Measurements from ENCODE around the gene BEND6. TPM values are rescaled to one million over a fixed set of nuclear protein-coding genes. Genes with fewer than 3 reads are reported as not detected.
A peak's percentile ranks its signal among the peaks of the same experiment; 100 is the strongest.
"Not testable (repeated sequence)": the region's sequence is repeated elsewhere in the genome, so short reads cannot be mapped to it uniquely, and the experiment has no call there.

Gene BEND6
- total and polyA plus RNA-seq, 7 experiments from 2014 or later, result 0.15 TPM; not detected in 6

GRCh38 chr6:57027301-57027700, 72.4 kb downstream of the BEND6 start:
- Mint-ChIP-seq H3K36me3 (peaks cover 5 to 15% (median 11%) of the 10 kb centered on the region in 5 donors), H3K9me3 (peaks cover 9 to 29% (median 22%) of the 10 kb centered on the region in 11 donors), H3K4me1 (no peaks in the 10 kb centered on the region), H3K27me3 (peaks cover 0 to 38% (median 20%) of the 10 kb centered on the region in 5 donors), H3K27ac (no peak overlapping the region), H3K4me3 (no peak overlapping the region)
- no peaks in the 10 kb centered on the region for H3K4me1 ChIP-seq (ENCODE audit: control insufficient read depth in 2 of 2, insufficient read depth in 2 of 2, low read length in 2 of 2)
- CTCF ChIA-PET, result no interaction called here
- H3K9me3 ChIP-seq (ENCODE audit: control insufficient read depth in 2 of 3, low read length in 3 of 3), result peaks cover 0 to 5% (median 0%) of the 10 kb centered on the region in 3 experiments
- POLR2A ChIA-PET, result no interaction called here
- no peak overlapping the region for H3K27ac ChIP-seq (ENCODE audit: low read depth, low read length)
- H3K36me3 ChIP-seq (ENCODE audit: control insufficient read depth in 2 of 3, insufficient read depth in 3 of 3, low read length in 3 of 3), result no peaks in the 10 kb centered on the region
- DNase-seq, result no peak
- no peaks in the 10 kb centered on the region for H3K27me3 ChIP-seq (ENCODE audit: control insufficient read depth in 2 of 2, insufficient read depth in 2 of 2, low read length in 2 of 2)
- H3K4me3 ChIP-seq (ENCODE audit: low read length), result no peak overlapping the region
- no peak for ATAC-seq
- intact Hi-C loops (cut with micrococcal nuclease), result loop anchor here in 1 of 2 donors (10.0 kb wide), 1 partner anchor 392 kb away; no protein-coding TSS in a partner anchor

- Histone ChIP-seq H3K27ac (ENCODE audit: low read depth, low read length) (no peak overlapping the region), H3K4me3 (ENCODE audit: low read length) (no peak overlapping the region), H3K9me3 (ENCODE audit: control insufficient read depth in 2 of 3, low read length in 3 of 3) (peaks cover 0 to 5% (median 0%) of the 10 kb centered on the region in 3 experiments), H3K4me1 (ENCODE audit: control insufficient read depth in 2 of 2, insufficient read depth in 2 of 2, low read length in 2 of 2) (no peaks in the 10 kb centered on the region), H3K27me3 (ENCODE audit: control insufficient read depth in 2 of 2, insufficient read depth in 2 of 2, low read length in 2 of 2) (no peaks in the 10 kb centered on the region), H3K36me3 (ENCODE audit: control insufficient read depth in 2 of 3, insufficient read depth in 3 of 3, low read length in 3 of 3) (no peaks in the 10 kb centered on the region)
- ChIA-PET POLR2A (no interaction called here), CTCF (no interaction called here)
- no peak for DNase-seq
- peaks cover 5 to 15% (median 8%) of the 10 kb centered on the region in 5 donors for H3K36me3 Mint-ChIP-seq
- no peak overlapping the region for H3K27ac Mint-ChIP-seq
- no peaks in the 10 kb centered on the region for H3K4me1 Mint-ChIP-seq
- H3K4me3 Mint-ChIP-seq, result no peak overlapping the region
- peaks cover 0 to 43% (median 20%) of the 10 kb centered on the region in 5 donors for H3K27me3 Mint-ChIP-seq
- intact Hi-C loops (cut with micrococcal nuclease), result loop anchor here in 1 of 2 donors (10.0 kb wide), 1 partner anchor 394 kb away; no protein-coding TSS in a partner anchor
- H3K9me3 Mint-ChIP-seq, result peaks cover 4 to 22% (median 16%) of the 10 kb centered on the region in 11 donors
- no peak for ATAC-seq
These were observed 74.3 kb downstream of the BEND6 start for GRCh38 chr6:57029213-57029612.

- DNase-seq (no peak), ATAC-seq (no peak)
- no peaks in the 10 kb centered on the region for H3K36me3 ChIP-seq (ENCODE audit: control insufficient read depth in 2 of 3, insufficient read depth in 3 of 3, low read length in 3 of 3)
- ChIA-PET POLR2A (no interaction called here), CTCF (no interaction called here)
- no peaks in the 10 kb centered on the region for H3K27me3 ChIP-seq (ENCODE audit: control insufficient read depth in 2 of 2, insufficient read depth in 2 of 2, low read length in 2 of 2)
- no peak overlapping the region for H3K4me3 ChIP-seq (ENCODE audit: low read length)
- H3K4me1 Mint-ChIP-seq, result no peaks in the 10 kb centered on the region
- H3K27ac ChIP-seq (ENCODE audit: low read depth, low read length), result no peak overlapping the region
- H3K4me1 ChIP-seq (ENCODE audit: control insufficient read depth in 2 of 2, insufficient read depth in 2 of 2, low read length in 2 of 2), result no peaks in the 10 kb centered on the region
- intact Hi-C loops (cut with micrococcal nuclease), result no loop called here
- H3K36me3 Mint-ChIP-seq, result no peaks in the 10 kb centered on the region
- no peak overlapping the region for H3K27ac Mint-ChIP-seq
- H3K9me3 Mint-ChIP-seq, result no peaks in the 10 kb centered on the region
- H3K27me3 Mint-ChIP-seq, result peaks cover 15 to 48% (median 32%) of the 10 kb centered on the region in 5 donors
- no peak overlapping the region for H3K4me3 Mint-ChIP-seq
- no peaks in the 10 kb centered on the region for H3K9me3 ChIP-seq (ENCODE audit: control insufficient read depth in 2 of 3, low read length in 3 of 3)
These were observed 78.3 kb downstream of the BEND6 start for GRCh38 chr6:57033228-57033627.

- Mint-ChIP-seq H3K4me3 (no peak overlapping the region), H3K27ac (no peak overlapping the region), H3K4me1 (no peaks in the 10 kb centered on the region), H3K9me3 (no peaks in the 10 kb centered on the region), H3K27me3 (peaks cover 12 to 57% (median 30%) of the 10 kb centered on the region in 5 donors), H3K36me3 (no peaks in the 10 kb centered on the region)
- H3K36me3 ChIP-seq (ENCODE audit: control insufficient read depth in 2 of 3, insufficient read depth in 3 of 3, low read length in 3 of 3), result no peaks in the 10 kb centered on the region
- no peaks in the 10 kb centered on the region for H3K9me3 ChIP-seq (ENCODE audit: control insufficient read depth in 2 of 3, low read length in 3 of 3)
- CTCF ChIA-PET, result no interaction called here
- no peak for ATAC-seq
- intact Hi-C loops (cut with micrococcal nuclease), result no loop called here
- peaks cover 0 to 2% of the 10 kb centered on the region in 2 donors for H3K27me3 ChIP-seq (ENCODE audit: control insufficient read depth in 2 of 2, insufficient read depth in 2 of 2, low read length in 2 of 2)
- H3K27ac ChIP-seq (ENCODE audit: low read depth, low read length), result no peak overlapping the region
- DNase-seq, result no peak
- no peak overlapping the region for H3K4me3 ChIP-seq (ENCODE audit: low read length)
- H3K4me1 ChIP-seq (ENCODE audit: control insufficient read depth in 2 of 2, insufficient read depth in 2 of 2, low read length in 2 of 2), result no peaks in the 10 kb centered on the region
- POLR2A ChIA-PET, result no interaction called here
These were observed 80.6 kb downstream of the BEND6 start for GRCh38 chr6:57035549-57035948.

- Histone ChIP-seq H3K4me3 (ENCODE audit: low read length) (no peak overlapping the region), H3K9me3 (ENCODE audit: control insufficient read depth in 2 of 3, low read length in 3 of 3) (no peaks in the 10 kb centered on the region), H3K4me1 (ENCODE audit: control insufficient read depth in 2 of 2, insufficient read depth in 2 of 2, low read length in 2 of 2) (no peaks in the 10 kb centered on the region), H3K27me3 (ENCODE audit: control insufficient read depth in 2 of 2, insufficient read depth in 2 of 2, low read length in 2 of 2) (peaks cover 0 to 2% of the 10 kb centered on the region in 2 donors), H3K36me3 (ENCODE audit: control insufficient read depth in 2 of 3, insufficient read depth in 3 of 3, low read length in 3 of 3) (no peaks in the 10 kb centered on the region), H3K27ac (ENCODE audit: low read depth, low read length) (no peak overlapping the region)
- Mint-ChIP-seq H3K9me3 (peaks cover 0 to 1% (median 0%) of the 10 kb centered on the region in 11 donors), H3K36me3 (peaks cover 0 to 3% (median 0%) of the 10 kb centered on the region in 5 donors), H3K4me1 (no peaks in the 10 kb centered on the region), H3K4me3 (no peak overlapping the region), H3K27me3 (peaks cover 23 to 65% (median 38%) of the 10 kb centered on the region in 5 donors), H3K27ac (no peak overlapping the region)
- DNase-seq (no peak), ATAC-seq (no peak)
- intact Hi-C loops (cut with micrococcal nuclease), result no loop called here
- CTCF ChIA-PET, result no interaction called here
- POLR2A ChIA-PET, result no interaction called here
These were observed 84.0 kb downstream of the BEND6 start for GRCh38 chr6:57038906-57039305.

- POLR2A ChIA-PET, result no interaction called here
- Histone ChIP-seq H3K36me3 (ENCODE audit: control insufficient read depth in 2 of 3, insufficient read depth in 3 of 3, low read length in 3 of 3) (no peaks in the 10 kb centered on the region), H3K27ac (ENCODE audit: low read depth, low read length) (no peak overlapping the region), H3K4me1 (ENCODE audit: control insufficient read depth in 2 of 2, insufficient read depth in 2 of 2, low read length in 2 of 2) (no peaks in the 10 kb centered on the region), H3K27me3 (ENCODE audit: control insufficient read depth in 2 of 2, insufficient read depth in 2 of 2, low read length in 2 of 2) (peaks cover 0 to 2% of the 10 kb centered on the region in 2 donors), H3K9me3 (ENCODE audit: control insufficient read depth in 2 of 3, low read length in 3 of 3) (no peaks in the 10 kb centered on the region), H3K4me3 (ENCODE audit: low read length) (no peak overlapping the region)
- intact Hi-C loops (cut with micrococcal nuclease), result no loop called here
- Mint-ChIP-seq H3K4me3 (no peak overlapping the region), H3K9me3 (peaks cover 0 to 1% (median 0%) of the 10 kb centered on the region in 11 donors), H3K36me3 (peaks cover 0 to 3% (median 0%) of the 10 kb centered on the region in 5 donors), H3K4me1 (peaks cover 0 to 1% (median 0%) of the 10 kb centered on the region in 7 donors), H3K27ac (no peak overlapping the region), H3K27me3 (peaks cover 22 to 67% (median 38%) of the 10 kb centered on the region in 5 donors)
- ATAC-seq, result peak; percentile 41
- DNase-seq, result no peak
- CTCF ChIA-PET, result no interaction called here
These were observed 85.1 kb downstream of the BEND6 start for GRCh38 chr6:57040011-57040410.

GRCh38 chr6:57044061-57044460, 89.2 kb downstream of the BEND6 start:
- H3K36me3 ChIP-seq (ENCODE audit: control insufficient read depth in 2 of 3, insufficient read depth in 3 of 3, low read length in 3 of 3); H3K9me3 ChIP-seq (ENCODE audit: control insufficient read depth in 2 of 3, low read length in 3 of 3); DNase-seq; H3K27ac ChIP-seq (ENCODE audit: low read depth, low read length); H3K4me3 Mint-ChIP-seq; H3K27me3 ChIP-seq (ENCODE audit: control insufficient read depth in 2 of 2, insufficient read depth in 2 of 2, low read length in 2 of 2); H3K4me3 ChIP-seq (ENCODE audit: low read length); H3K4me1 ChIP-seq (ENCODE audit: control insufficient read depth in 2 of 2, insufficient read depth in 2 of 2, low read length in 2 of 2); H3K9me3 Mint-ChIP-seq; ATAC-seq; CTCF ChIA-PET; H3K27ac Mint-ChIP-seq: not testable (repeated sequence)
- POLR2A ChIA-PET, result interaction anchor here (1.1 kb wide), 1 partner anchor 15 kb away, joined by 4 read pairs; no protein-coding TSS in a partner anchor
- peaks cover 12 to 25% (median 16%) of the 10 kb centered on the region in 7 donors for H3K4me1 Mint-ChIP-seq
- peaks cover 0 to 10% (median 0%) of the 10 kb centered on the region in 5 donors for H3K36me3 Mint-ChIP-seq
- intact Hi-C loops (cut with micrococcal nuclease), result loop anchor here in 1 of 2 donors (2.0 kb wide), 1 partner anchor 183 kb away; no protein-coding TSS in a partner anchor
- peaks cover 4 to 52% (median 20%) of the 10 kb centered on the region in 5 donors for H3K27me3 Mint-ChIP-seq

All from naive thymus-derived CD4-positive, alpha-beta T cell (primary cell).